GM18519 (cell line): ENCODE data around the gene SEZ6.

Experiments
- ATAC-seq: cut with Tn5 transposase; IDR thresholded peaks from one replicate; pipeline ENCODE4 v1.9.1; 2021; ENCODE audit warnings: mild to moderate bottlenecking, moderate library complexity; ENCODE audit not compliant: unreplicated experiment, low FRiP score

Gene SEZ6

DNA sequence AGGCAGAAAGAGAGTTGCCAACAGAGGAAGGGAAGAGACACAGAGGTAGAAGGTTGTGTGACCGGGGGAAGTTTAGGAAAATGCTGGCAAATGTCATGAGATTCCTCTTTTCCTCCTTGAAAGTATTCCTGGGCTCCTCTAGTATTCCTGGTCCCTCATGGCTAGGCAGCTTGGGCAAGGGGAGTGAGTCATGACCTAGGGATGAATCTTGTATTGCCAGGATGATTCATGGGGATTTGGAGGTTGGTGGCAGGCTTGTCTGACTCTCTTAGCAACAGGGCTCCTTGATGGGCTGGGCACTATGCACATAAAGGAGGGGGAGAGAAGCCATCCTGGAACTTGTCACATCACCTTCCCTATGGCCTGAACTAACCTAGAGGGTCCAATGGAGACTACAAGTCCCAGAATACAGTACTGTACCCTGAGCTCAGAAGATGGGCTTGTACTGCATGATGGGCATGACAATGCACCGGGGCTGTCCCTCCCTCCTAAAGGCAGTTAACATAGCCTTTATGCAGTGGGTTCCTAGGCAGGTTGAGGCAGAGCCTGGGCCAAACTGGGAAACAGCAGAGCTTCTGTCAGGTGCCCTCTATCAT is 2.1 kb upstream of the SEZ6 start:
- ATAC-seq, result no peak

GRCh38 chr17:29007456-29007855 is 1.6 kb upstream of the SEZ6 start:
- ATAC-seq, result no peak

DNA sequence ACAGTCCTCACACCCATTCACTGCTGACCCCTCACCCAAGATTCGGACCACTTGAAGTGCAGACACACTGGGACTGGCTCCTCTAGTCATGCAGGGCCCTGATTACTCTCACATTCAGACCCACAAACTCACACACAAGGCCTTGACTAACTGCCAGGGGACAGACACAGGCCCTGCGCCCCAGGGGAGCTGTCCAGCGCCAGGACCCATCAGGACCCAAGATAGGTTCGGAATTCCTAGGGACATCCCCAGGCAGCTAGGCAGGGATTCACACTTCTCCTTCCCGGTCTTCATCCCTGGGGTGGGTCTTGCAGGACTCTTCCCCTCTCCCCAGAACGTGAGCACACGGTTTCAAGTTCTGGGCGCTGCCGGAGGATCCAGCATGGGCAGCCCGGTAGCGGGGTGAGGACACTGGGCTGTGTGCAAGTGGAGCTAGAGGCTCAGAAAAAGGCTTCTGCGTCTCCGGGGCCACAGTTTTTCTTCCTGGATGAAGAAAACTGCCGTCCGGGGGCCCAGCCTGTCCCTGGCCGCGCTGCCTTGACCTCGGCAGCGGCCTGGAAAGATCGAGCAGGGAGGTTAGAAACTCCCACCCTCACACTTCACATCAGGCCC is 1.6 kb downstream of the SEZ6 start:
- ATAC-seq, result no peak

- ATAC-seq, result no peak
Measured at GRCh38 chr17:29003289-29003688, 2.5 kb downstream of the SEZ6 start.

GRCh38 chr17:29002811-29003210 is 3.0 kb downstream of the SEZ6 start:
- no peak for ATAC-seq

- no peak for ATAC-seq
Measured at GRCh38 chr17:29000973-29001372, 4.9 kb downstream of the SEZ6 start.

DNA sequence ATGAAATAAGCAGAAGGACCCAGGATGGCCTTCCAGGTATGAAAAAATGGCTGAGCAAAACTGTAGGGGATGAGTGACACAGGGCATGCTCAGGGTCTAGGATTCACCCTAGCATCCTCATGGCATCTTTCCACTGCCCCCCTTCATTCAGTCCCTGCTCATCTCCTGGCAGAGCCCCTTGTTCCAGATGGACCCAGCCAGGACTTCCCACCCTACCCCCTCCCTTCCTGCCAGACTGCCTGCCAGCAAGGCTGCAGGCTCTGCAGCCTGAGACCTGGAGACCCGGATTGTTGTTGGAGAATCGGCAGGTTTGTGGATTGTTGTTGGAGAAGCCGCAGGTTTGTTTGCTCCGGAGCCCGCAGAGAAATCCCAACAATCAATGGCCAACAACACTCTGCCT is 6.6 kb downstream of the SEZ6 start:
- ATAC-seq, result no peak

DNA sequence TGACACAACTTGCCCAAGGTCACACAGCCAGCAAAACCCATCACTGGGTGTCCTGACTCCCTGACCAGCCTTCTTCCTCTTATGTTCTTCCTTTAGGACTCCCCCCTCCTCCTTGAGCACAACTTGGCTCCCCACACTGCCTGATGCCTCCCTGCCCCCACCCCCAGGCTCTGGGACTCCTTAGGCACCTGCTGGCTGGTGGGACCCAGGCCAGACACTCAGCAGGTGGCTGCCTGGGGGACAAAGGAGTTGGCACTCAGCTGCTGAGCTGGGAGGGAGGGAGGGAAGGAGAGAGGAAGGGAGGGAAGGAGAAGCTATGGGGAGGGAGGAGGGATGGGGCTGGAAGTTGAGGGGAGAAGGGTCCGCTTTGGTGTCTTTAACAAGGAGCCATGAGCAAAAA is 8.0 kb downstream of the SEZ6 start:
- no peak for ATAC-seq

- no peak for ATAC-seq
Measured at GRCh38 chr17:28996554-28997096, 9.2 kb downstream of the SEZ6 start.

GRCh38 chr17:28993645-28994426 is 12.0 kb downstream of the SEZ6 start:
- no peak for ATAC-seq

GRCh38 chr17:28992625-28993600 is 12.9 kb downstream of the SEZ6 start:
- no peak for ATAC-seq

DNA sequence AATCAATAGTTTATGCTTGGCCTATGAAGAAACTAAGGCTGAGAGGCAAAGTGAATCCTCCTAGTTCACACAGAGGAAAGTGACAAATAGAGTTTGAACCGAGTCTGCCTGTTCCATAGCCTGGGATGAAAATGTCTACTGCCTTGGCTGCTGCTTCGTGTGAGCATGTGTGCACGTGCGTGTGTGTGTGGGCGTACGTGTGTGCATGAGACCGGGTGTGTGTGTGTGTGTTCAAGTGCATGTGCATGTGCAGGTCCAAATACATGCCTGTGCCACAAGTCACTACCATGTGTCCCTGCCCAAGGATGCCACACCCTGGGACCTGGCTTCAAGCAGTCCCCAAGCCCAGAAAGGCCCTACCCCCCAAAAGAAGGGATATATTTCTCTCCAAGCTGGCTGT is 13.6 kb downstream of the SEZ6 start:
- no peak for ATAC-seq

GRCh38 chr17:28991779-28992178 is 14.1 kb downstream of the SEZ6 start:
- ATAC-seq, result no peak

GRCh38 chr17:28989028-28989427 is 16.8 kb downstream of the SEZ6 start:
- no peak for ATAC-seq

DNA sequence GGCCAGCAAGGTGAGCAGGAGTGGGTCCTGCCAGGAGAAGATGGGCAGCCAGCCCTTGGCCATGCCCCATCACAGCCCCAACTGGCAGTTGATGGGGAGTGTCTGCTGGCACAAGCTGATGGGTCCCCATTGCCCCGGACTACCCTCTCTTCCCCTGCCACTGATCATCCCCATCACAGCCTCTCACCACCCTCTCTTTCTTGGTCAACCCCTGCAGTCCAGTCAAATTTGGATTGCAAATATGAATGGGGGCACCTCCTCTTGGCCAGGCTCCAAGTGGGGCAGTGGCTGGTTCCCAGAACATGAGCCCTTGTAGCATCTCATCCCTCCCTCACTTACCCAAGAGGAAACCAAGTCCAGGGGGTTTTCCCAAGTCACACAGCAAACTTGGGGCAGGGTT is 17.4 kb downstream of the SEZ6 start:
- ATAC-seq, result no peak

DNA sequence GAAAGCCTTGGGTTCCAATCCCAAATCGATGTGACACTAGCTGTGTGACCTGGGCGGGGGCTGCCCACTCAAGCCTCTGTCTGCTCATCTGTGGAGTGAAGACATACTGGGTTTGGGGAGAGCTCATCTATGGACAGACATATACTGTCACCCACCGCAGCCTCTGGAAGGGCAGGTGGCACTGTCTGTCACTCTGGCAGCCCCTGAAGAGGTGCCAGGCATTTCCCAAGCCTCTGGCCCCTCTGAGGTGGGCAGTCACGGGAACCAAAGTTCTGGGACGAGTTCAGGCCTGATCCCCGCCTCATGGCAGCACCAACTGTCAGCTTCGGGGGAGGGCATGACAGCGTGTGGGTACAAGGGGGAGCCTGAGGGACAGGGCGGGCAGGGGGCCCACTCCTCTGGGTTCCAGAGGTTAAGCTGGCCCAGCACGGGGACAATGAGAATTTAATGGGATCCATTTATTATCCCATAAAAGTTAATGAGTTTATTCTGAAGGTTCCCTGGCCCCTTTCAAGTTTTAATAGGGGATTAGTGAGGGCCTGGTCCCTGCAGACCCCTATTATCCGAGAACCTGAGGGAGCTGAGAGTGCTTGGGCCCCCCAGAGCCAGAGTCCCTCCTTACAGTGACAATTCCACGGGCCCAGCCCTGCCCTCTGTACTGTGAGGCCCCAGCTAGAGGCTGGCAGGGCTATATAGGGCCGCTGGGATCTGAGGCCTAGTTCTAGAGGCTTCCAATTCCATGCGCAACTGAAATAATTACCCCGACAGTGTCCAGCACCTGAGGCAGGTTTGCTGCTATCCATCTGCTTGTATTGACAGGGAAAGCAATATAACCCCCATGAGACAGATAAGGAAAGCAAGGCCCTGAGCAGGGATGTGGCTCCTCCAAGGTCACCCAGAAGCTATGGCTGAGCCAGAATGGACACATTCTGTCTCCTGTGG is 18.8 kb downstream of the SEZ6 start:
- ATAC-seq, result no peak

GRCh38 chr17:28985950-28986713 is 19.7 kb downstream of the SEZ6 start:
- ATAC-seq, result no peak

- no peak for ATAC-seq
Measured at GRCh38 chr17:28983286-28984230, 22.3 kb downstream of the SEZ6 start.
